DLD1 (cell line): ENCODE data around the gene CHRNE.
"Not testable (repeated sequence)": the region's sequence is repeated elsewhere in the genome, so short reads cannot be mapped to it uniquely, and the experiment has no call there.

ENCODE experiments used
- in situ Hi-C: cut with HindIII; loops from 2 replicates; pipeline ENCODE4 v1.10.0; 2017; ENCODE audit warnings: low sequenced_read_pairs

Gene CHRNE

GRCh38 chr17:4939796-4940554, 37.1 kb upstream of the CHRNE start, which contains the start of the genes RNF167 and SLC25A11:
TSS of gene RNF167 (plus strand) at chr17:4940268. CDS start at chr17:4940910, 642 bp downstream.
TSS of gene SLC25A11 (minus strand) at chr17:4940046. CDS start at chr17:4939910, 136 bp downstream.
- in situ Hi-C loops: no loop called here

- in situ Hi-C loops: no loop called here
These were observed 36.6 kb upstream of the CHRNE start for GRCh38 chr17:4939546-4939795.

GRCh38 chr17:4938688-4939545, 36.0 kb upstream of the CHRNE start:
- in situ Hi-C loops: no loop called here

GRCh38 chr17:4938069-4938491, 35.2 kb upstream of the CHRNE start:
- in situ Hi-C loops: no loop called here

GRCh38 chr17:4937553-4937952, 34.7 kb upstream of the CHRNE start:
- in situ Hi-C loops: no loop called here

- in situ Hi-C loops: no loop called here
These were observed 33.5 kb upstream of the CHRNE start for GRCh38 chr17:4936436-4936835.

GRCh38 chr17:4935650-4936049, 32.8 kb upstream of the CHRNE start:
- in situ Hi-C loops: no loop called here

- in situ Hi-C loops: no loop called here
These were observed 31.5 kb upstream of the CHRNE start for GRCh38 chr17:4934173-4934979.

GRCh38 chr17:4933646-4934045, 30.7 kb upstream of the CHRNE start:
- in situ Hi-C loops: no loop called here

GRCh38 chr17:4932756-4933155, 29.9 kb upstream of the CHRNE start:
- in situ Hi-C loops: no loop called here

- in situ Hi-C loops: no loop called here
These were observed 29.1 kb upstream of the CHRNE start, which contains the start of gene GP1BA for GRCh38 chr17:4931963-4932362. TSS of gene GP1BA (plus strand) at chr17:4932277. CDS start at chr17:4932605, 328 bp downstream.

GRCh38 chr17:4928881-4929280, 26.0 kb upstream of the CHRNE start:
- in situ Hi-C loops: no loop called here

GRCh38 chr17:4926577-4927335, 23.9 kb upstream of the CHRNE start:
- in situ Hi-C loops: not testable (repeated sequence)

GRCh38 chr17:4921320-4921719, 18.4 kb upstream of the CHRNE start:
- in situ Hi-C loops: no loop called here

- in situ Hi-C loops: no loop called here
These were observed 17.6 kb upstream of the CHRNE start for GRCh38 chr17:4920351-4921048.

GRCh38 chr17:4919511-4920047, 16.7 kb upstream of the CHRNE start:
- in situ Hi-C loops: no loop called here

- in situ Hi-C loops: not testable (repeated sequence)
These were observed 11.7 kb upstream of the CHRNE start for GRCh38 chr17:4914551-4914950.

GRCh38 chr17:4913994-4914393, 11.1 kb upstream of the CHRNE start:
- in situ Hi-C loops: no loop called here

- in situ Hi-C loops: no loop called here
These were observed 6.0 kb upstream of the CHRNE start for GRCh38 chr17:4908711-4909496.
